Omental fat pad (tissue), 4 donors: ENCODE data around the gene NTM. TPM values are rescaled to one million over a fixed set of nuclear protein-coding genes. Genes with fewer than 3 reads are reported as not detected.

Experiments
- ATAC-seq: fragments of 150-250 bp; one replicate; pipeline ENCODE4 v1.9.1; 2016; ENCODE audit warnings: mild to moderate bottlenecking, moderate library complexity; ENCODE audit not compliant: low FRiP score
- DNase-seq: peaks from one replicate; pipeline ENCODE4 v3.0.0-alpha.2; 2019; ENCODE audit warnings: low spot score
- CTCF ChIP-seq, 3 donors: fragments of 450-650 bp; IDR thresholded peaks; one replicate each; pipeline ENCODE4 v1.5.1; 2016 to 2017; ENCODE audit warnings: antibody characterized with exemption in 3 of 3, mild to moderate bottlenecking in 3 of 3, moderate library complexity in 2 of 3
- total RNA-seq, 4 donors: library from RNA; depleted of rRNA; stranded (reverse); fragments of >200 nt; gene quantifications; one replicate each; pipeline ENCODE4 v1.1.0, GENCODE V29; 2016

Gene NTM
- total RNA-seq, 4 donors from 2014 or later = 0.56 to 5.5 (median 2.4) TPM

- no peak for TF ChIP-seq CTCF (IDR thresholded peaks at IDR 0.05)
- DNase-seq = no peak
- no peak for ATAC-seq
Observed at GRCh38 chr11:132177106-132177505, 806.7 kb downstream of the NTM start.

- ATAC-seq = no peak
- no peak for TF ChIP-seq CTCF (IDR thresholded peaks at IDR 0.05)
- DNase-seq = no peak
Observed at GRCh38 chr11:132184079-132184478, 813.7 kb downstream of the NTM start.

GRCh38 chr11:132185726-132186592, 815.5 kb downstream of the NTM start:
- ATAC-seq = no peak
- TF ChIP-seq CTCF (IDR thresholded peaks at IDR 0.05) = no peak

GRCh38 chr11:132186699-132187098, 816.3 kb downstream of the NTM start:
- TF ChIP-seq CTCF (IDR thresholded peaks at IDR 0.05) = no peak
- ATAC-seq (no peak), DNase-seq (no peak)

More at GRCh38 chr11:132185726-132186592, 815.5 kb downstream of the NTM start:
- no peak for DNase-seq

- no peak for ATAC-seq
- DNase-seq = no peak
- TF ChIP-seq CTCF (IDR thresholded peaks at IDR 0.05) = no peak
Observed at GRCh38 chr11:132187386-132187785, 817.0 kb downstream of the NTM start.

GRCh38 chr11:132187814-132188213, 817.4 kb downstream of the NTM start:
- no peak for TF ChIP-seq CTCF (IDR thresholded peaks at IDR 0.05)
- no peak for DNase-seq
- ATAC-seq = no peak

GRCh38 chr11:132196928-132197327, 826.5 kb downstream of the NTM start:
- no peak for ATAC-seq
- no peak for TF ChIP-seq CTCF (IDR thresholded peaks at IDR 0.05)

More at GRCh38 chr11:132196928-132197327, 826.5 kb downstream of the NTM start:
- DNase-seq = no peak
